OCI-LY3 (cell line): Measurements from ENCODE around the gene SLC28A1.

Source experiments
- EZH2phosphoT487 ChIP-seq: fragments of 200-600 bp; shearing (Covaris generic); IDR thresholded peaks from 2 replicates; pipeline ENCODE4 v1.6.1; 2018; ENCODE audit warnings: antibody characterized with exemption, mixed run types, low read depth
- TF ChIP-seq, protein P1 (sequence below): fragments of 200-600, 300-600 bp; sonication (generic); IDR thresholded peaks from 2 replicates; pipeline ENCODE4 v1.5.1; 2014; ENCODE audit warnings: antibody characterized with exemption, low read length, low read depth

DNA sequence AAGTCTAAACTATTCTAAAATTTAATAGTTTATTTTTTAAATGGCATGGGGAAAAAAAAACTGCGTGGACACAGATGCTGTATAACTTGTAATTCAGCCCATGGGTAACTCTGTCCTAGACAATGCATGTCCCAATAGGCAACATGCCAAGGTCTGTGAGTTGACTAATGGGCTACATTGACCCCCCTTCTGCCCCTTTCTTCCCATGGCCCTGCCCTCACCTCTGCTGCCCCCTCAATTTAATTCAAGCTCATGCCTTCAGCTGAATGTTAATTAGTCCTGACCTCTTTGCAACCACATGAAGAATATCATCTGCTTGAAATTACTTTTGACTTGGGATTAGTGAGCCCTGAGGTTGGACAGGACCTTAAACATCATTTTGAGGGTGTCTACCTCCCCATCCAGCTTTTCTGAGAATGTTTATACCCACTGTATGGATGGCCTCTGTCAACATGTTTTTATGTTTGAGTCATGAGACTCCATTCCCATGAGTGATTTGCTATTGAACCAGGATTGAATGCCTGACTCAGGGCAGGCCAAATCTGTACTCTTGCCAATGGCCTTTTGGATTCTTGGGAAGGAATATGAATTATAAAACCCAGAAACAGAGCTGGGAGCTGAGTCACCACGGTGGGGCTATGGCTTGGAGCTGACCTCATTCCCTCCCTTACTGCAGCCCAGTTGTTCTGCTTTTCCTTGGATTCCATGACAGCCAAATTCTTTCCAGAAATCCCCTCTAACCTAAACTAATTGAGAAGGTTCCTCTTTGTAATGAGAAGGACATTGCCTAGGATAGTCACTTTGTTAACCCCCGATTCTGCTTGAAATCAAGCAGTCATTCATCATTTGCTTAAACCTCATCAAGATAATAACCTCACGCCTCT lies 63.7 kb downstream of the SLC28A1 start:
- TF ChIP-seq, protein P1, sequence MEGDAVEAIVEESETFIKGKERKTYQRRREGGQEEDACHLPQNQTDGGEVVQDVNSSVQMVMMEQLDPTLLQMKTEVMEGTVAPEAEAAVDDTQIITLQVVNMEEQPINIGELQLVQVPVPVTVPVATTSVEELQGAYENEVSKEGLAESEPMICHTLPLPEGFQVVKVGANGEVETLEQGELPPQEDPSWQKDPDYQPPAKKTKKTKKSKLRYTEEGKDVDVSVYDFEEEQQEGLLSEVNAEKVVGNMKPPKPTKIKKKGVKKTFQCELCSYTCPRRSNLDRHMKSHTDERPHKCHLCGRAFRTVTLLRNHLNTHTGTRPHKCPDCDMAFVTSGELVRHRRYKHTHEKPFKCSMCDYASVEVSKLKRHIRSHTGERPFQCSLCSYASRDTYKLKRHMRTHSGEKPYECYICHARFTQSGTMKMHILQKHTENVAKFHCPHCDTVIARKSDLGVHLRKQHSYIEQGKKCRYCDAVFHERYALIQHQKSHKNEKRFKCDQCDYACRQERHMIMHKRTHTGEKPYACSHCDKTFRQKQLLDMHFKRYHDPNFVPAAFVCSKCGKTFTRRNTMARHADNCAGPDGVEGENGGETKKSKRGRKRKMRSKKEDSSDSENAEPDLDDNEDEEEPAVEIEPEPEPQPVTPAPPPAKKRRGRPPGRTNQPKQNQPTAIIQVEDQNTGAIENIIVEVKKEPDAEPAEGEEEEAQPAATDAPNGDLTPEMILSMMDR, result no peak
- TF ChIP-seq EZH2phosphoT487, result no peak
